KG1 (cell line): Measurements from ENCODE around the gene SLC37A2.
"Not testable (repeated sequence)": the region's sequence is repeated elsewhere in the genome, so short reads cannot be mapped to it uniquely, and the experiment has no call there.

Source experiments
- DNase-seq: peaks from one replicate; lab custom pipeline; 2025; lab: John Stamatoyannopoulos, UW

SLC37A2 gene

DNA sequence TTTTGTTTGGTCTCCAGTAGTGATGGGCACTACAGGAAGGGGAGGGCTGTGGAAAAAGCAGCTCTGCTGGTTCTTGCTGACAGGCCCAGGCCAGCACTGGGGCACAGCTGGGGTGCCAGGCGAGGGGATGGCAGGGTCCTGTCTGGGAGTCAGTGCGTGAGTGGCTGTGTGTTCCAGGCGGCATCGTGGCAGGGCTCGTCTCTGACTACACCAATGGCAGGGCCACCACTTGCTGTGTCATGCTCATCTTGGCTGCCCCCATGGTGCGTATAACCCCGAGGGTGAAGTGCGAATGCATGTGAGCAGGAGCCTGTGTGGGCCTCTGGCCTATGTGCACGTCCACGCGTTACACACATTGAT lies 20.9 kb downstream of the SLC37A2 start:
- no peak for DNase-seq

DNA sequence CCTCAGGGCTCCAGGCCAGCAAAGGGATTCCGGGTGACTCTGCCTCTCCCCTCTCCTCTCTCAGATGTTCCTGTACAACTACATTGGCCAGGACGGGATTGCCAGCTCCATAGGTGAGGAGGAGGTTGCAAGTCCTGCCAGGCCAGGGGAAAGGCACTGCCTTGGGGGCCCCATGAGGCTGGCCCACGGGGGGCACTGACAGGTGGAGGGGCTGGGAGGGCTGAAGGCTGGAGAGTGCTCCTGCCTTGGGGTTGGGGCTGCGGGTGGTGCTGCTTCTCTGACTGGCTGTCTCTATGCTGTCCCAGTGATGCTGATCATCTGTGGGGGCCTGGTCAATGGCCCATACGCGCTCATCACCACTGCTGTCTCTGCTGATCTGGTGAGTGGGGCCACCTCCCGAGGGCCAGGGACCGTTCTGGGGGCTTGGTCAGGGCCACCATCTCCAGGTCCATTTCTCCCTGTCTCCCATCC lies 21.7 kb downstream of the SLC37A2 start:
- DNase-seq: no peak

GRCh38 chr11:125085301-125086081 lies 22.4 kb downstream of the SLC37A2 start:
- no peak for DNase-seq

DNA sequence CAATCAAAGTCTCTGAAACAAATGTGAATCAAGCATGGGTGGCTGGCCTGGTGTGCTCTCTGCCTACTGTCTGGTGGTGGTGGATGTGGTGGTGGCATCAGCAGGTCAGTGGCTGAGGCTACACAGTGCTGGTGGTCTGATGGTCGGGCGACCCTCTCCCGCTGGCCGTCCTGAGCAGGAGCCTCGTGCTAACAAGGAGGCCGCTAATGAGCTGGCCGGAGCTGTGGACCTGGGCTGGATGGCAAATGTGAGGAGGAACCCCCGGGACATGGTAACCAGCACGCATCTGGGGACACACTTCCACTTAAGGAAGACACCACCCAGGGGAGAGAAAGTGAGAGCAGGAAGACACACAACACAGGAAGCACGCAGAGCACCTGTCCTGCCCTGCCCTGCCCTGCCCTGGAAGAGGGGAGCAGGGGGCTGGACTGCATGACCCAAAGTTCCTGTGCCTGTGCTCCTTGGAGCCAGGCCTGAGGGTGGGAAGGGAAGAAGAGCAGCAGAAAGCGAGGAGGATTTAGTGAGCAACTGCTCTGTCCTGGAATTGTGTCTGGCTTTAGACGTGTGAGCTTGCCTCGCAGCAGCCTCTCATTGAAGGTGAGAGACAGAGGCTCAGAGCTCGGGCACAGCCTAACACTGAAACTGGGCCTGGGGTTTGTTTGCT lies 23.7 kb downstream of the SLC37A2 start:
- DNase-seq: no peak

DNA sequence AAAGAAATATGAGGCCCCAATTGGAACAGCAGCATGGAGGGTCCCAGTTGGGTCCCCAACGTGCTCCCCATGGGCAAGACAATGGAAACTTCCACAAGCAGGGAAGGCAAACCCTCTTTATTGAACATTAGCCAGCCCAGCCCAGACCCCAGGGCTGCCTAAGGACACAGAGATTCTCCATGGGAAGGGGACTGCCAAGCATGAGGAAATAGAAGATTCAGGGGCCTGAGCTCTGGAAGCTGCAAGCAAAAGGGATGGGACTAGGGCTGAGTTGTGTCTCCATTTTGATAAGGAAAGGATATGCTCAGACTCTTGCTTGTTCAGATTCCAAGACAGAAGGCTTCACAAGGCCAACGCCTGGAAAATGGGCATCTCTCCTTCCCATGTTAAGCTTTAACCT lies 25.0 kb downstream of the SLC37A2 start:
- no peak for DNase-seq

GRCh38 chr11:125088576-125089455 lies 25.7 kb downstream of the SLC37A2 start:
- DNase-seq: no peak

DNA sequence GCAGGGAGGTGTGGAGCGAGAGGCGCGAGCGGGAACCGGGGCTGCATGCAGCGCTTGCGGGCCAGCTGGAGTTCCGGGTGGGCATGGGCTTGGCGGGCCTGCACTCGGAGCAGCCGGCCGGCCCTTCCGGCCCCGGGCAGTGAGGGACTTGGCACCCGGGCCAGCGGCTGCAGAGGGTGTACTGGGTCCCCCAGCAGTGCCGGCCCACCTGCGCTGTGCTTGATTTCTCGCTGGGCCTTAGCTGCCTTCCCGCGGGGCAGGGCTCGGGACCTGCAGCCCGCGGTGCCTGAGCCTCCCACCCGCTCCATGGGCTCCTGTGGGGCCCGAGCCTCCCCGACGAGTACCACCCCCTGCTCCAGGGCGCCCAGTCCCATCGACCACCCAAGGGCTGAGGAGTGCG lies 26.4 kb downstream of the SLC37A2 start:
- DNase-seq: not testable (repeated sequence)

- DNase-seq: not testable (repeated sequence)
Measured at GRCh38 chr11:125090151-125090550, 27.0 kb downstream of the SLC37A2 start.

DNA sequence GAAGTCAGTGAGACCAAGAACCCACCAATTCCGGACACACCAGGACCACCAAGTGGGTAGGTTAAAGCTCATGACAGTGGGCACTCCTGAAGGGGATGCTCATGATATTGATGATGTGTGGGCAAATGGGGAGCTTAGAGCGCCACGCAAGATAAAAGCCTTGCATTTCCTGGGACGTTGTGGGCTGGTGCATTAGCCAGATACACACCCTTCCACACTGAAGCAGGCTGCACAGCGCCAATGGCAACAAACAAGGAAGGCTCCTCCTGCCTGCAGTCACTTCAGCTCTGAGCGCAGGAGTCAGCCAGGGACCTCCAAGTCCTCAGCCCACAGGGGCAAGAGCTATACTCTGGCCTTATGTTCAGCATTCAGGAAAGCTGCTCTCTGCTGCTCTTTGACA lies 27.7 kb downstream of the SLC37A2 start:
- no peak for DNase-seq

DNA sequence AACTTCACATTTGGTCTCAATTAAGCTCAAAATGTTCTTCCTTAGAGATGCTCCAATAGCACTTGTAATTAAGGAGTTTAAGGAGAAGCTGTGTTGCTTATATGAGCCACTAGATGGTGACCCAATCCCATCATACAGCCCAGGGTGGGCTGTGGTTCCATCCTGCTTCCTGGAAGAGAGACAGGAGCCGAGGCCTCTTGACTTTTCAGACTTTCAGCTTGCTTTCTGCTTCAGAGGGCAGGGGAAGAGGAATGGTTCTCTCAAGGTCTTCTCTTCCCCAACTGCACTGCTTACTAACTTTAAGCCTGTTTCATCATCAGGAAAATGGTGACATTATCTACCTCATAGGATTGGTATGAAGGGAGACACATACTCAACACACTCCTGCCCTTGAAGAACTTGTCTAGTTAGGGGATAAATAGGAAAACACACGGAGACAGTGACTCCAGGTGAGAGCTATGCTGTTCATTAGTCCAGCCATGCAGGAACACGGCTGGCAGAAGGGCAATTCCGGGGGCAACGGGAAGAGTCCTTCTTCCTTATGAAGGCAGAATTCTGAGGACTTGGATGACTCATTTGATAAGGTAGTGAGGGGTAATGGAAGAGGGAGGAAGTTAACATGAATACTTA lies 28.3 kb downstream of the SLC37A2 start:
- no peak for DNase-seq

DNA sequence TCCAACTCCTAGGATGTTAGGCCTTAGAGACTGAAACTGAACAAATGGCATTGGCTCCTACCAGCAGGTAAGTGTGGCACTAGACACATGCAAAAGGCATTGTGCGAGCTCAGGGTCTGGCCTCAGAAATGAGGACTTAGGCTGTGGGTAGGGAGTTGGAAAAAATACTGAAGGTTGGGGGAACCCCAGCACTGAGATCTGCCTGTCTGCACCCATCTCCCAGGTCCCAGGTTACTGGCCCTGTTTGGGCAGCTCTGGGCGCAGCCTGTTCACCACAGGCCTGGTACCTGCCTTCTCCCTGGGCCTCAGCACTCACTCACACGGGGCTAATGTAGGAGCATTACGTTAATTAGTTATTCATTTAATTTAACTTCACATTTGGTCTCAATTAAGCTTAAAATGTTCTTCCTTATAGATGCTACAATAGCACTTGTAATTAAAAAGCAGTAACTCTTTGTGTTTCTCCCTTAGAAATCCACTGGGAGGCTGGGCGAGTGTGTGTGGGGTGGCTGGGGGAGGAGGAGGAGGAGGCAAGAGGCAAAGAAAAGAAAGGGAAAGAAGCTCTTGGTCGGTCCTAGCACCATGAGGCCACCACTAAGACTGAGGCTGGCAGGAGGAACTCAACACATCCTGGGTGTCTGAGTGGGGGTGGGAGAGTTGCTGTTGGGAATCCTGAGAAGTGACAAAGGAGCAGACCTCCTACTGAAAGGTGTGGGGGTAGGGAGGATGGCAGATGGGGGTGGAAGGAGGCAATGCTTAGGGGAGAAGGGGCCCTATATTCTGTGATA lies 29.0 kb downstream of the SLC37A2 start:
- no peak for DNase-seq

DNA sequence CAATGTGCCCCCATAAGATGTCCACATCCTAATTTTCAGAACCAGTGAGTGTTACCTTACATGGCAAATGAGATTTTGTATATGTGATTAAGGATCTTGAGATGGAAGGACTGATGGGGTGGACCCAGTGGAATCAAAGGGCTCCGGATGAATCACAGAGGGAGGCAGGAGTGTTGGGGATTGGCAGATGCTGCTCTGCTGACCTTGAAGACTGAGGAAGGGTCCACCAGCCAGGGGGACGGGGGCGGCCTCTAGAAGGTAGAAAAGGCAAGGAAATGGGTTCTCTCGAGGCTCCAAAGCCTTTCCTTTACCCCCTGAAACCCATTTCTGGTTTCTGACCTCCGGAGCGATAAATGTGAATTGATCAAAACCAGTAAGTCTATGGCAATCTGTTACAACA lies 29.6 kb downstream of the SLC37A2 start:
- no peak for DNase-seq

GRCh38 chr11:125093502-125093901 lies 30.4 kb downstream of the SLC37A2 start:
- no peak for DNase-seq

GRCh38 chr11:125094731-125095130 lies 31.6 kb downstream of the SLC37A2 start:
- no peak for DNase-seq

- no peak for DNase-seq
Measured at GRCh38 chr11:125100136-125100535, 37.0 kb downstream of the SLC37A2 start.

GRCh38 chr11:125101596-125101995 lies 38.5 kb downstream of the SLC37A2 start:
- DNase-seq: no peak

GRCh38 chr11:125102025-125102424 lies 38.9 kb downstream of the SLC37A2 start:
- no peak for DNase-seq

- DNase-seq: no peak
Measured at GRCh38 chr11:125102510-125102909, 39.4 kb downstream of the SLC37A2 start.

DNA sequence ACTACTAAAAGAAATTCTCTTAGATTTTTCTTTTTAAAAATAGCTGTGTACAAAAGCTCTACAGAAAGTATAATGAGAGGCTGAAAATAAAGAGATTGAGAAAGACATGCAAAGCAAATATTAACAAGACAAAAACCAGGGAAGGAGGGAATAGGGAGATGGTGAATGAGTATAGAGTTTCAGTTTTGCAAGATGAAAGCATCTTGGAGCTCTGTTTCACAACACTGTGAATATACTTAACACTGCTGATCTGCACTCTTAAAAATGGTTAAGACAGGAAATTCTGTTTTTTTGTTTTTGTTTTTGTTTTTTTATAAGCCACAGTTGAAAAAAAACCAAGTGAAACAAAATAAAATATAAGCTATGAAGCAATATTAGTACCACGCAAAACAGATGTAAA lies 42.8 kb downstream of the SLC37A2 start:
- no peak for DNase-seq

DNA sequence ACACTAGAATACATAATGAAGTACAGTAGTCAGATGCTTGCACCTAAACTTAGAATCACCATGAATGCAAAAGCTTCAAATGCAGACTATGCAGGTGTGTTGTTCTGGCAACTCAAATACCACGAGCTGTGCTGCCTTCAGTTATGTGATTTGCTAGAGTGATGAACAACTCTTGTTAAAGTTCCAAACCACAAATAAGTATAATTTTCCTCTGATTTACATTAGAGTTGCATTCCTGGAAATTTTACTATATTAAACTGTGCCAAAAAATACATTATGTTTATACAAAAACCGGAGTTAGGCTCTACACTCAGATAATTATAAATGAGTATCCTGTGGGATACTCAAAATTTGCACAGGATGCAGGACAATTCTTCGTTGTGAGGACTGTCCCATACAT lies 45.4 kb downstream of the SLC37A2 start:
- DNase-seq: no peak

DNA sequence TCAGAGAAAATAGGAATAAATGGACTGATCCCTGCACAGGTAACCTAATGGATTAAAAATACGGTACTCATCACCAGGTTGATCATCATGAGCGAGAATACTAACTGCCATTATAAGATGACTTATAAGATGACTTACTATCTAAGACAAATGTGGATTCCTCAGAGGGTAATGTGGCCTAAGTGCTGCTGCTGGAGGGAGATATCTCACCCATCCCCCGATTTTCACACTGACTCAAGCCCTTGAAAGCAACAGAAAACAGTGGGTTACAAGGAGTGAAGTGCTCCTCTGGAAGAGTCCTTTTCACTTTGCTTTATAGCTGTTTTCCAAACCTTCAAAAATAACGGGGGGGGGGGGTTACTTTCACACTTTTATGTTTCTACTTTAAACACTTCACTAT lies 47.4 kb downstream of the SLC37A2 start:
- DNase-seq: no peak
